Tibial nerve (tissue), 4 donors: ENCODE measurements around the gene PCDHA3.
"Not testable (repeated sequence)": the region's sequence is repeated elsewhere in the genome, so short reads cannot be mapped to it uniquely, and the experiment has no call there.

Experiments
- CTCF ChIP-seq, 5 experiments: fragments of 200-600 bp in 3 of 5; fragments of 450-650 bp in 2 of 5; sonication (generic) in 3 of 5; IDR thresholded peaks; one replicate each; pipeline ENCODE4 v1.5.1; 2016 to 2019; ENCODE audit warnings: antibody characterized with exemption in 5 of 5, mild to moderate bottlenecking in 3 of 5, moderate library complexity in 2 of 5
- EP300 ChIP-seq, 2 donors: sonication (generic); formaldehyde crosslinking; IDR thresholded peaks; one replicate each; pipeline ENCODE4 v1.6.1; 2017; ENCODE audit warnings: antibody characterized with exemption in 2 of 2, mild to moderate bottlenecking in 1 of 2
- POLR2A ChIP-seq, 2 donors: fragments of 450-650 bp; IDR thresholded peaks; one replicate each; pipeline ENCODE4 v1.6.1; 2017; ENCODE audit warnings: antibody characterized with exemption in 2 of 2, mild to moderate bottlenecking in 2 of 2, moderate library complexity in 2 of 2

- TF ChIP-seq CTCF, POLR2A, EP300 (IDR thresholded peaks at IDR 0.05): not testable (repeated sequence)
Measured at GRCh38 chr5:140834439-140835008, 33.7 kb downstream of the PCDHA3 start.
